ENCODE data around the gene NUP214.

The NUP214 gene

GRCh38 chr9:131226226-131226625 is 100.8 kb downstream of the NUP214 start:
- no peak overlapping the region for H3K9ac ChIP-seq (ENCODE audit: low read depth in 1 of 2, low read length in 2 of 2)
- H3K4me1 ChIP-seq (ENCODE audit: control insufficient read depth in 2 of 2, insufficient read depth in 2 of 2, low read length in 2 of 2), result no peaks in the 10 kb centered on the region
- peaks cover 28% of the 10 kb centered on the region in 2 donors for H3K36me3 ChIP-seq (ENCODE audit: control insufficient read depth in 2 of 2, insufficient read depth in 2 of 2, low read length in 2 of 2)
- no peaks in the 10 kb centered on the region for H3K27me3 ChIP-seq (ENCODE audit: control insufficient read depth in 2 of 2, insufficient read depth in 2 of 2, low read length in 2 of 2)
- H3K4me3 ChIP-seq (ENCODE audit: low read length in 2 of 2), result no peak overlapping the region
- H3K9me3 ChIP-seq (ENCODE audit: control insufficient read depth in 2 of 2, low read length in 2 of 2), result no peaks in the 10 kb centered on the region
- H3K27ac ChIP-seq (ENCODE audit: low read depth in 2 of 2, low read length in 2 of 2), result no peak overlapping the region

GRCh38 chr9:131227112-131227958 is 101.9 kb downstream of the NUP214 start:
- peaks cover 32 to 34% of the 10 kb centered on the region in 2 donors for H3K36me3 ChIP-seq (ENCODE audit: control insufficient read depth in 2 of 2, insufficient read depth in 2 of 2, low read length in 2 of 2)
- H3K9me3 ChIP-seq (ENCODE audit: control insufficient read depth in 2 of 2, low read length in 2 of 2), result no peaks in the 10 kb centered on the region
- H3K9ac ChIP-seq (ENCODE audit: low read depth in 1 of 2, low read length in 2 of 2), result no peak overlapping the region
- H3K4me1 ChIP-seq (ENCODE audit: control insufficient read depth in 2 of 2, insufficient read depth in 2 of 2, low read length in 2 of 2), result no peaks in the 10 kb centered on the region
- no peaks in the 10 kb centered on the region for H3K27me3 ChIP-seq (ENCODE audit: control insufficient read depth in 2 of 2, insufficient read depth in 2 of 2, low read length in 2 of 2)
- no peak overlapping the region for H3K4me3 ChIP-seq (ENCODE audit: low read length in 2 of 2)
- no peak overlapping the region for H3K27ac ChIP-seq (ENCODE audit: low read depth in 2 of 2, low read length in 2 of 2)

DNA sequence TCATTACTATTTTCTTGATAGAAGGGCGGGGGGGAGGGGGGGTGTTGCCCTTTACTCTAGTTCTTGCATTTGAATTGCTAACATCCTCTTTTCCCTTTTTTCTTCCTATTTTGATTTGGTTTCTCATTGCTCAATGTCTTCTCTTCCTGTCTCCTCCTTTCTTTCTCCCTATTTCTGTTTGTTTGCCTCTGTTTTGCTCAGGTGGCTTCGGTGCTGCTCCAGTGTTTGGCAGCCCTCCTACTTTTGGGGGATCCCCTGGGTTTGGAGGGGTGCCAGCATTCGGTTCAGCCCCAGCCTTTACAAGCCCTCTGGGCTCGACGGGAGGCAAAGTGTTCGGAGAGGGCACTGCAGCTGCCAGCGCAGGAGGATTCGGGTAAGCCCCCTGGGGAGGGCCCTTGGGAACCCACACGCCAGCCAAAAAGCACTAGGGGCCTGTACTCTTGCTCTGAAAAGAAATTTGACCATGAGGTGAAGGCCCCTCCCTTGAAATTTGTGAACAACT is 102.6 kb downstream of the NUP214 start:
- Histone ChIP-seq H3K36me3 (ENCODE audit: control insufficient read depth in 2 of 2, insufficient read depth in 2 of 2, low read length in 2 of 2) (peaks cover 32 to 36% of the 10 kb centered on the region in 2 donors), H3K9me3 (ENCODE audit: control insufficient read depth in 2 of 2, low read length in 2 of 2) (no peaks in the 10 kb centered on the region), H3K27me3 (ENCODE audit: control insufficient read depth in 2 of 2, insufficient read depth in 2 of 2, low read length in 2 of 2) (no peaks in the 10 kb centered on the region), H3K4me1 (ENCODE audit: control insufficient read depth in 2 of 2, insufficient read depth in 2 of 2, low read length in 2 of 2) (no peaks in the 10 kb centered on the region), H3K9ac (ENCODE audit: low read depth in 1 of 2, low read length in 2 of 2) (peak overlapping the region in 1 of 2 donors; percentile 2), H3K27ac (ENCODE audit: low read depth in 2 of 2, low read length in 2 of 2) (no peak overlapping the region), H3K4me3 (ENCODE audit: low read length in 2 of 2) (peak overlapping the region in 1 of 2 donors; percentile 5)

DNA sequence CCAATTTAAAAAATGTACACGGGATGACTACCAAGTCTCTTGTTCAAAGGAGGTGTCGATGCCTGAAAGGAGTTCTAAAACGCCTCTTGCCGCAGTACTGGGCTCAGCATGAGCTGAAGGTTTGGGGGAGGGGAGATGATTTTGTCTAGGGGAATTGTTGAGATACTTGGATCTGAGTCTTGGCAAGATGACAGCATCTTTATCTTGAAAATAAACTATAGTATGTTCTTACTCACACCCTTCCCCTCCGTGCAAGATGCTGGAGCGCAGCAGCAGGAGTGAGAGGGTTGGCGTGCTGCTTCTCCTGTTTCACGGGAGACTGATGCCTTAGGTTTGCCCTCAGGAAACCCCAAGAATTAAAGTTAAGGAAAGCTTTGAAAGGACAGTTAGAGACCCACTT is 103.6 kb downstream of the NUP214 start:
- Histone ChIP-seq H3K36me3 (ENCODE audit: control insufficient read depth in 2 of 2, insufficient read depth in 2 of 2, low read length in 2 of 2) (peaks cover 41 to 44% of the 10 kb centered on the region in 2 donors), H3K4me3 (ENCODE audit: low read length in 2 of 2) (no peak overlapping the region), H3K4me1 (ENCODE audit: control insufficient read depth in 2 of 2, insufficient read depth in 2 of 2, low read length in 2 of 2) (no peaks in the 10 kb centered on the region), H3K27ac (ENCODE audit: low read depth in 2 of 2, low read length in 2 of 2) (no peak overlapping the region), H3K9ac (ENCODE audit: low read depth in 1 of 2, low read length in 2 of 2) (no peak overlapping the region), H3K9me3 (ENCODE audit: control insufficient read depth in 2 of 2, low read length in 2 of 2) (no peaks in the 10 kb centered on the region), H3K27me3 (ENCODE audit: control insufficient read depth in 2 of 2, insufficient read depth in 2 of 2, low read length in 2 of 2) (no peaks in the 10 kb centered on the region)

DNA sequence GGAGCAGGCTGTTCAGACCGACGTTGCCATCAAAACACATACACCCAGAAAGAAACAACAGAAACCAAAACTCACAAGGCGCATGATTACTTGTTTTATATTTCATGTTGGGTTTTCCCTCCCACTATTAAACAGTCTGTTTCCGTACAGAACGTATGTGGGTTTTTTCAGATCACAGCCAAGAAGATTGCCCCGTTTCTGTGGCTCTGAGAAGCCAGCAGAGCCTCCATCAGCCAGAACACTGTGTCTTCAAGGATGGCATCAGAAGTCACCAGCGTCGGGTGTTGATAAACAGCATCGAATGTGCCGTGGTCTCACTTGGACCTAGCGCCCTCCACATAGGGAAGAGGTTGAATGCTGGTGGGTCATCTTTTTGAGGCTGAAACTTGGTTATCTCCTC is 108.2 kb downstream of the NUP214 start:
- peaks cover 34 to 46% of the 10 kb centered on the region in 2 donors for H3K36me3 ChIP-seq (ENCODE audit: control insufficient read depth in 2 of 2, insufficient read depth in 2 of 2, low read length in 2 of 2)
- H3K27me3 ChIP-seq (ENCODE audit: control insufficient read depth in 2 of 2, insufficient read depth in 2 of 2, low read length in 2 of 2), result no peaks in the 10 kb centered on the region
- H3K9ac ChIP-seq (ENCODE audit: low read depth in 1 of 2, low read length in 2 of 2), result no peak overlapping the region
- no peaks in the 10 kb centered on the region for H3K9me3 ChIP-seq (ENCODE audit: control insufficient read depth in 2 of 2, low read length in 2 of 2)
- peaks cover 10% of the 10 kb centered on the region in 2 donors for H3K4me1 ChIP-seq (ENCODE audit: control insufficient read depth in 2 of 2, insufficient read depth in 2 of 2, low read length in 2 of 2)
- H3K27ac ChIP-seq (ENCODE audit: low read depth in 2 of 2, low read length in 2 of 2), result peak overlapping the region in 1 of 2 donors; percentile 18
- H3K4me3 ChIP-seq (ENCODE audit: low read length in 2 of 2), result no peak overlapping the region

DNA sequence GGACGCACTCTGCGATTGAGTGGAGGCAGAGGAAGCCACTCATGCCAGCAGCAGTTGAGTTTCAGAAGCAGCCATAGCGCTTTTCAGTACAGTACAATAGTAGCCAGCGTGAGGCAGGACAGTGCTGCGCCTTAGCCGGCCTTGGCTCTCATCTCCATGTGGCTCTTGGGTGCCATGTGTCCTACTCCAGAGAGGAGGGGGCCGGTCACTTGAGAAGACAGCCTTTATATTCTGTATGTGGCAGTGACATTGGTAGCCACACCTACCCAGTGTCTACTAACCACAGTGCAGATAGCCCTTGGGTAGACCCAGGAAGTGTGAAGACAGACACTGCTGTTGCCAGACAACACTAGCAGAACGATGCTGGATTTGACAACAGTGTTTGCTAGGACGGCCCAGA is 108.6 kb downstream of the NUP214 start:
- no peak overlapping the region for H3K9ac ChIP-seq (ENCODE audit: low read depth in 1 of 2, low read length in 2 of 2)
- H3K36me3 ChIP-seq (ENCODE audit: control insufficient read depth in 2 of 2, insufficient read depth in 2 of 2, low read length in 2 of 2), result peaks cover 31 to 42% of the 10 kb centered on the region in 2 donors
- H3K4me3 ChIP-seq (ENCODE audit: low read length in 2 of 2), result no peak overlapping the region
- no peaks in the 10 kb centered on the region for H3K9me3 ChIP-seq (ENCODE audit: control insufficient read depth in 2 of 2, low read length in 2 of 2)
- peaks cover 11 to 13% of the 10 kb centered on the region in 2 donors for H3K4me1 ChIP-seq (ENCODE audit: control insufficient read depth in 2 of 2, insufficient read depth in 2 of 2, low read length in 2 of 2)
- no peaks in the 10 kb centered on the region for H3K27me3 ChIP-seq (ENCODE audit: control insufficient read depth in 2 of 2, insufficient read depth in 2 of 2, low read length in 2 of 2)
- peak overlapping the region in 1 of 2 donors; percentile 18 for H3K27ac ChIP-seq (ENCODE audit: low read depth in 2 of 2, low read length in 2 of 2)

- Histone ChIP-seq H3K27me3 (ENCODE audit: control insufficient read depth in 2 of 2, insufficient read depth in 2 of 2, low read length in 2 of 2) (peaks cover 0 to 2% of the 10 kb centered on the region in 2 donors), H3K9ac (ENCODE audit: low read depth in 1 of 2, low read length in 2 of 2) (no peak overlapping the region), H3K9me3 (ENCODE audit: control insufficient read depth in 2 of 2, low read length in 2 of 2) (no peaks in the 10 kb centered on the region), H3K27ac (ENCODE audit: low read depth in 2 of 2, low read length in 2 of 2) (no peak overlapping the region), H3K36me3 (ENCODE audit: control insufficient read depth in 2 of 2, insufficient read depth in 2 of 2, low read length in 2 of 2) (peaks cover 22 to 38% of the 10 kb centered on the region in 2 donors), H3K4me3 (ENCODE audit: low read length in 2 of 2) (no peak overlapping the region), H3K4me1 (ENCODE audit: control insufficient read depth in 2 of 2, insufficient read depth in 2 of 2, low read length in 2 of 2) (peaks cover 11 to 16% of the 10 kb centered on the region in 2 donors)
Observed at GRCh38 chr9:131234799-131235479, 109.6 kb downstream of the NUP214 start.

- no peak overlapping the region for H3K4me3 ChIP-seq (ENCODE audit: low read length in 2 of 2)
- H3K4me1 ChIP-seq (ENCODE audit: control insufficient read depth in 2 of 2, insufficient read depth in 2 of 2, low read length in 2 of 2), result peaks cover 11 to 16% of the 10 kb centered on the region in 2 donors
- H3K27ac ChIP-seq (ENCODE audit: low read depth in 2 of 2, low read length in 2 of 2), result no peak overlapping the region
- H3K36me3 ChIP-seq (ENCODE audit: control insufficient read depth in 2 of 2, insufficient read depth in 2 of 2, low read length in 2 of 2), result peaks cover 19 to 36% of the 10 kb centered on the region in 2 donors
- H3K27me3 ChIP-seq (ENCODE audit: control insufficient read depth in 2 of 2, insufficient read depth in 2 of 2, low read length in 2 of 2), result peaks cover 0 to 2% of the 10 kb centered on the region in 2 donors
- no peaks in the 10 kb centered on the region for H3K9me3 ChIP-seq (ENCODE audit: control insufficient read depth in 2 of 2, low read length in 2 of 2)
- H3K9ac ChIP-seq (ENCODE audit: low read depth in 1 of 2, low read length in 2 of 2), result no peak overlapping the region
Observed at GRCh38 chr9:131235480-131235851, 110.1 kb downstream of the NUP214 start.

DNA sequence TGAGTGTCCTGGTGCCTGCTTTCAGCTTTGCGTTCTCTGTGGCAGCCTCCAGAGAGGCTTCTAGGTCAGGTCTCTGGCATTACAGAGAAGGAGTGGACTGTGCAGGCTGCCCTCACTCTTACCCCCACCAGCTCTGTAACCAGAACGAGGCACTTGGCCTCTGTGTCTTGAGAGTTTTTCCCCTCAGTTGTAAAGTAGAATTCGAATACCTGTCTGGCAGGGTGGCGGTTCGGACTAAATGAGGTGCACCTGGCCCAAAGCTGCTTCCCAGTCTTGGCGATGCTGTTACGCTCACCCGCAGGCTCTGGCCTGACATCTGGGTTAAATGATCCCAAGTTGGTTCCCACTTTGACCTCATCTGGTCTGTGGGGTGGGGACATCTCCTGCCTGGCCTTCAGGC is 110.8 kb downstream of the NUP214 start:
- H3K4me3 ChIP-seq (ENCODE audit: low read length in 2 of 2), result no peak overlapping the region
- peaks cover 0 to 2% of the 10 kb centered on the region in 2 donors for H3K27me3 ChIP-seq (ENCODE audit: control insufficient read depth in 2 of 2, insufficient read depth in 2 of 2, low read length in 2 of 2)
- peaks cover 11 to 16% of the 10 kb centered on the region in 2 donors for H3K4me1 ChIP-seq (ENCODE audit: control insufficient read depth in 2 of 2, insufficient read depth in 2 of 2, low read length in 2 of 2)
- no peak overlapping the region for H3K9ac ChIP-seq (ENCODE audit: low read depth in 1 of 2, low read length in 2 of 2)
- no peak overlapping the region for H3K27ac ChIP-seq (ENCODE audit: low read depth in 2 of 2, low read length in 2 of 2)
- no peaks in the 10 kb centered on the region for H3K9me3 ChIP-seq (ENCODE audit: control insufficient read depth in 2 of 2, low read length in 2 of 2)
- H3K36me3 ChIP-seq (ENCODE audit: control insufficient read depth in 2 of 2, insufficient read depth in 2 of 2, low read length in 2 of 2), result peaks cover 16 to 31% of the 10 kb centered on the region in 2 donors

- Histone ChIP-seq H3K4me3 (ENCODE audit: low read length in 2 of 2) (no peak overlapping the region), H3K9ac (ENCODE audit: low read depth in 1 of 2, low read length in 2 of 2) (no peak overlapping the region), H3K4me1 (ENCODE audit: control insufficient read depth in 2 of 2, insufficient read depth in 2 of 2, low read length in 2 of 2) (peaks cover 11 to 16% of the 10 kb centered on the region in 2 donors), H3K36me3 (ENCODE audit: control insufficient read depth in 2 of 2, insufficient read depth in 2 of 2, low read length in 2 of 2) (peaks cover 16 to 27% of the 10 kb centered on the region in 2 donors), H3K27me3 (ENCODE audit: control insufficient read depth in 2 of 2, insufficient read depth in 2 of 2, low read length in 2 of 2) (peaks cover 0 to 2% of the 10 kb centered on the region in 2 donors), H3K9me3 (ENCODE audit: control insufficient read depth in 2 of 2, low read length in 2 of 2) (no peaks in the 10 kb centered on the region), H3K27ac (ENCODE audit: low read depth in 2 of 2, low read length in 2 of 2) (no peak overlapping the region)
Observed at GRCh38 chr9:131236761-131237160, 111.4 kb downstream of the NUP214 start.

Measured in mucosa of rectum (tissue), 2 donors.